Naive B cell (primary cell): Measurements from ENCODE around the gene SCAMP4. TPM values are rescaled to one million over a fixed set of nuclear protein-coding genes. Genes with fewer than 3 reads are reported as not detected.

ENCODE experiments used
- ATAC-seq, 2 donors: fragments of 150-1000 bp; cut with Tn5 transposase; 2 replicates each; pipeline ENCODE4 v1.10.0; 2021; ENCODE audit warnings: low read depth in 2 of 2, mild to moderate bottlenecking in 2 of 2, moderate library complexity in 2 of 2
- DNase-seq: peaks from one replicate; pipeline ENCODE4 v3.0.0; 2022
- H3K27ac Mint-ChIP-seq, 6 donors: one replicate each; pipeline ENCODE4 v1.8.0; 2020 to 2022; ENCODE audit warnings: mild to moderate bottlenecking in 6 of 6, mixed read lengths in 6 of 6, moderate library complexity in 5 of 6, inconsistent platforms in 2 of 6
- H3K27me3 Mint-ChIP-seq, 3 donors: one replicate each; pipeline ENCODE4 v1.8.0; 2021 to 2022; ENCODE audit warnings: mixed read lengths in 3 of 3, mild to moderate bottlenecking in 1 of 3
- H3K36me3 Mint-ChIP-seq, 2 donors: one replicate each; pipeline ENCODE4 v1.8.0; 2020 to 2022; ENCODE audit warnings: mixed read lengths in 2 of 2, inconsistent platforms in 1 of 2, mild to moderate bottlenecking in 1 of 2
- H3K4me1 Mint-ChIP-seq, 3 donors: one replicate each; pipeline ENCODE4 v1.8.0; 2020 to 2022; ENCODE audit warnings: mixed read lengths in 3 of 3, inconsistent platforms in 1 of 3, mild to moderate bottlenecking in 1 of 3, moderate library complexity in 1 of 3
- H3K4me3 Mint-ChIP-seq, 8 donors: one replicate each; pipeline ENCODE4 v1.8.0; 2020 to 2022; ENCODE audit warnings: mild to moderate bottlenecking in 8 of 8, mixed read lengths in 8 of 8, moderate library complexity in 8 of 8, inconsistent platforms in 2 of 8
- H3K9me3 Mint-ChIP-seq, 7 donors: one replicate each; pipeline ENCODE4 v1.8.0; 2020 to 2022; ENCODE audit warnings: mixed read lengths in 7 of 7, mild to moderate bottlenecking in 5 of 7, inconsistent platforms in 2 of 7, moderate library complexity in 1 of 7
- polyA plus RNA-seq, 6 donors: library from polyadenylated mRNA; unstranded; fragments of 300-500 nt; fragmentation: Illumina TruSeq; gene quantifications; one replicate each; pipeline ENCODE4 v1.2.3, GENCODE V29; 2021; ENCODE audit warnings: low read depth in 6 of 6

Gene SCAMP4
- polyA plus RNA-seq, 6 donors from 2014 or later = 18.9 to 35.1 (median 25.6) TPM

DNA sequence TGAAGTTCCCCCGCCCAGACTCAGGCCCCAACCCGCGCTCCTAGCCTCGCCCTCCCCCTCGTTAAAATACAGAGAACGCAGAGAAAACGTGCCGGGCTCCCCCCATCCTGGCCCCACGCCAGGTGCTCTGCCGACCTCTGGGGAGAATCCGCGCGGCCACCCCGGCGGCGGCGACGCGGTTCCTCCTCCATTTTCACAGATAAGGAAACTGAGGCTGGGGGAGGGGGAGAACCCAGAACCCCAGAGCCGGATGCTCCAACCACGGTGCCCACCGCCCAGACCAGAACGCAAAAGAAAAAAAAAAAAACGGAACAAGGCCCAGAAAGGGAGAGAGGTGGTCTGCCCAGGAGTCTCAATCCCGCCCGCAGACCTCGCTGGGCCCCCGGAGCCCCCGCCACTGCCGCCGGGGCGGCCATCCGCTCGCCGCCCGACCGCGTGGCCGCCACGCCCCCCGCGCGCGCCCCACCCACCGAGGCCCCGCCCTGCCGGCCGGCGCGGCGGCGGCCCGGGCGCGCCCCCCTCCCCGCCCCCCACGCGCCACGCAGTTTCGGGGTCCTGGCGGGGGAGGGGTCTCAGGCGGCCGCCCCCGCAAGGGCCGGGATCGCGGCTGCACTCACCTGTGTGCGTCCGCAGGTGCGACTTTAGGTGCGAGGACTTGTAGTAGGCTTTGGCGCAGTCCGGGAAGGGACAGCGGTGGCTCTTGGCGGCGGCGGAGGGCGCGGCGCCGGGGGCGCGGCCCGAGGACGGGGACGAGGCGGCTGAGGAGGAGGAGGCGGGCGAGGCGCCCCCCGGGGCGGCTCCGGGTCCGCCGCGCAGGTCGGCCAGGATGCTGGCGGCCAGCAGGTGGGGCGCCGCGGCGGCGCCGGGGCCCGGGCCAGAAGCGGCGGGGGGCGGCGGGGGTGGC is 42.5 kb upstream of the SCAMP4 start:
- Mint-ChIP-seq H3K4me1 (peaks cover 31 to 53% (median 40%) of the 10 kb centered on the region in 3 donors), H3K27ac (peak overlapping the region; percentile 72 to 98 (median 97)), H3K36me3 (no peaks in the 10 kb centered on the region), H3K9me3 (no peaks in the 10 kb centered on the region), H3K27me3 (no peaks in the 10 kb centered on the region), H3K4me3 (peak overlapping the region; percentile 92 to 98 (median 97))
- DNase-seq (peak; percentile 58), ATAC-seq (no peak)

- Mint-ChIP-seq H3K9me3 (no peaks in the 10 kb centered on the region), H3K27me3 (no peaks in the 10 kb centered on the region), H3K27ac (peak within 1 kb of the TSS; percentile 84 to 98 (median 97)), H3K36me3 (no peaks in the 10 kb centered on the region), H3K4me3 (peak within 1 kb of the TSS; percentile 92 to 98 (median 97)), H3K4me1 (peaks cover 25 to 51% (median 34%) of the 10 kb centered on the region in 3 donors)
- peak; percentile 0 for ATAC-seq
- DNase-seq = no peak
Observed at GRCh38 chr19:1863328-1863637, 41.9 kb upstream of the SCAMP4 start, which contains the start of gene KLF16. Gene KLF16 (minus strand): TSS chr19:1863579. CDS start chr19:1863497, 82 bp downstream.

DNA sequence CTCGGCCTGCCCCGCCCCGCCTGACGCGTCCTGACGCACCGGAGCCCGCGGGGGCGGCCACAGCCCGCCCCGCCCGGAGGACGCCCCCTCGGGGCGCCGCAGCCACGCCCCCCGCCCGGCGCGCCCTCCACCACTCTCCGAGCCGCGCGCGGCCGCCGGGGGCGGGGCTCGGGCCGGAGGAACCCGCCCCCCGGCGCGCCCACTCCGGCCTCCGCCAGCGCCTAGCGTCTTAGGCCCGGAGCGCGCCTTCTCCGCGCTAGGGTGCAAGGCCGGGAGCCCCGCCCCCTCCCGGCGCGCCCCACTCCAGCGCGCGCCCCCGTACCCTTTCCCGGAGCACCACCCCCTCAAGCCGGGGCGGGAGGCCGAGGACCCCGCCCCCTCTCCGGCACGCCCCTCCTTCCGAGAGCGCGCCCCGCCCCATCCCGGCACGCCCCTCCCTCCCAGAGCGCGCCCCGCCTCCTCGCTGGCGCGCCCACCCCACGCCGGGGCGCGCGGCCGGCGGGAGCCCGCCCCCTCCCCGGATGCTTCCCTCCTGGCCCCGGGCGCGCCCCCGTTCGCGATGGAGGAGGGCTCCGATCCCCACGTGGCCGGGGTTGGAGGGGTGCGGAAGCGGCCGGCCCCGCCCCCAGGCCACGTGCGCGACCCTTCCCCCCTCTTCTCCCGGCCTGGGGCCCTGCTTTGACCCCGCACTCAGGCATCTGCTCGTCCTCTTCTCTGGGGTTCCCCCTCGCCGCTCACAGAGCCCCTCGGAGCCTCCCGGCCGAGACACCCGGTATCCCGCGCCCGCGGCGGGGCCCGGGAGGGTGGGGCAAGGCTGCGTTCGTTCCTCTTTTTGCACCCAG is 41.3 kb upstream of the SCAMP4 start:
- DNase-seq = peak; percentile 94
- Mint-ChIP-seq H3K4me1 (peaks cover 19 to 45% (median 28%) of the 10 kb centered on the region in 3 donors), H3K27me3 (no peaks in the 10 kb centered on the region), H3K36me3 (no peaks in the 10 kb centered on the region), H3K4me3 (peak overlapping the region; percentile 77 to 92 (median 83)), H3K9me3 (no peaks in the 10 kb centered on the region), H3K27ac (peak overlapping the region; percentile 80 to 97 (median 92))
- ATAC-seq = peak; percentile 60 to 64

DNA sequence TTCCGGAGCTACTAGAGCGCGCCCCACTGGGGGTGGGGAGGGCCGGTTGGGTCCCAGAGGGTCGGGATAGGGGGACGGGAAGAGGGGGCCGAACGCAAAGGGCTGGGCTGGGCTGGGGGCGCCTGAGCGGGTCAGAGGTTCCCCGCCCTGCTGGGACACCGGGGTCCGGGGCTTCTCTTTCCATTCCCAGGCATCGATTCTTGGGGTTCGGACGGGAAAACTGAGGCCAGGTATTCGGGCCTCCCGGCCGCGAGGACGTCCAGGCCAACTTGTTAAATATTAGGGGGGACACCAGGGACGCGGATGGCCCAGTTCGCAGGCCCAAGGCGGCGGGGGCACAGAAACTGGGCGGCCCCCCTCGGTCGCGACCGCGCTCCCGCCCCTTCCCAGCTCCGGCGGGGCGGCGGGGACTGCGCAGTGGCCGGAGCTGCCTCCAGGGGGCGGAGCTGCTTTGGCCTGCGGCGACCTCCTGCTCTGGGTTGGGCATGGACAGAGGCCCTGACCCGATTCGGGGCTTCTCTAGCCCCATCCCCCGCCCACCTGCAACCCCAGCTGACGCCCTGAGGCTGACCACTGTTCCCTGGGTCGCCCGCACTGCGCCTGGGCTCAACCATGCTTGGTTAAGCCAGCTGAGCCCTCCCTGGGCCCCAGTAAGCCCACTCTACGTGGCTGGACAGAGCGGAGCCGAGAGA is 40.6 kb upstream of the SCAMP4 start:
- Mint-ChIP-seq H3K27me3 (no peaks in the 10 kb centered on the region), H3K36me3 (no peaks in the 10 kb centered on the region), H3K4me3 (peak overlapping the region; percentile 77 to 92 (median 83)), H3K27ac (peak overlapping the region; percentile 80 to 97 (median 92)), H3K9me3 (no peaks in the 10 kb centered on the region), H3K4me1 (peaks cover 13 to 39% (median 21%) of the 10 kb centered on the region in 3 donors)
- DNase-seq (peak; percentile 70), ATAC-seq (peak; percentile 24 to 27)

DNA sequence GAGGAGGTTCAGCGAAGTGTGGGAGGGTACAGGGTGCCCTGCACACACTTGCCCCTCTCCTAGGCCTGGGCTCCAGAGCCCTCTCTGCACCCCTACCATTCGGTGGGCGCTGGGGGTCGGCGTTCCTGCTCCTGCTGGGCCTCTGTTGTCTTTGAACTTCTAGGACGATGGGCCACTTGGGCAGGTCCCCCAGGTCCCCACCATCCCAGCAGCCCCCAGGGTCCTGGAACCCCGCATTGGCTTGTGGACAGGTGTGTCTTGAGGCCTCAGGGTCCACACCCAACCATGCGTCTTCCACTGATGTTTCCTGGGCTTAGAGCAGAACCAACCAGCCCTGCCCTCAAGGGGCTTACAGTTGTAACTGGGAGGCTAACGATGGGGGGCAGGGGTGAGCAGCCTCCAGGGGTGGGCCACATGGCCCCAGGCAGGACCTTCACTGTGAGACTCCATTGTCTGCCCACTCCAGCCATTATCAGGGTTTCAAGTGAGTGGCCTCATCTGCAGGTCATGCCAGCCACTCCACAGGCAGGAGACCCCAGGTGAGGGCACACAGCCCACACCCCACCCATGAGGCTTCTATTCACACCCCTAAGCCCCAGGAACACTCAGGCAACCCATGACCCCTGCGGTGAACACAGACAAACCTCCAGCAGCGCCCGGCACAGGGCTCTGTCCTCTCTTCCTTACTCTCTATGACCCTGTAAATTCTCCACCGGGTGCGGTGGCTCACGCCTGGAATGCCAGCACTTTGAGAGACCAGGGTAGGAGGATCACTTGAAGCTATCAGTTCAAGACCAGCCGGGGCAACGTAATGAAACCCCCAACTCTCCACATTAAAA is 39.8 kb upstream of the SCAMP4 start:
- ATAC-seq (no peak), DNase-seq (no peak)
- Mint-ChIP-seq H3K9me3 (no peaks in the 10 kb centered on the region), H3K36me3 (no peaks in the 10 kb centered on the region), H3K4me1 (peaks cover 13 to 38% (median 22%) of the 10 kb centered on the region in 3 donors), H3K27ac (peak overlapping the region in 5 of 6 donors; percentile 68 to 91 (median 85)), H3K27me3 (no peaks in the 10 kb centered on the region), H3K4me3 (peak overlapping the region; percentile 9 to 88 (median 82))

- Mint-ChIP-seq H3K36me3 (no peaks in the 10 kb centered on the region), H3K4me3 (peak overlapping the region in 3 of 8 donors; percentile 6 to 66 (median 21)), H3K27me3 (no peaks in the 10 kb centered on the region), H3K4me1 (peaks cover 5 to 25% (median 15%) of the 10 kb centered on the region in 3 donors), H3K27ac (peak overlapping the region in 3 of 6 donors; percentile 36 to 79 (median 38)), H3K9me3 (no peaks in the 10 kb centered on the region)
- no peak for ATAC-seq
- no peak for DNase-seq
Observed at GRCh38 chr19:1866693-1867348, 38.4 kb upstream of the SCAMP4 start.

DNA sequence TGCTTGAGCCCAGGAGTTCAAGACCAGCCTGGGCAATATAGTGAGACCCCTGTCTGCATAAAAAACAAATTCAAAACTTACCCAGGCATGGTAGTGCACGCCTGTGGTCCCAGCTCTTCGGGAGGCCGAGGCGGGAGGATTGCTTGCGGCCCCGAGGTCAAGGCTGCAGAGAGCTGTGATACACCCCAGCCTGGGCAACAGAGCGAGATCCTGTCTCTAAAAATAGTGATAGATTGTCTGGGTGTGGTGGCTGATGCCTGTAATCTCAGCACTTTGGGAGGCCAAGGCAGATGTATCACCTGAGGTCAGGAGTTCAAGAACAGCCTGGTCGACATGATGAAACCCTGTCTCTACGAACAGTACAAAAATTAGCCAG is 37.9 kb upstream of the SCAMP4 start:
- peaks cover 2 to 21% (median 10%) of the 10 kb centered on the region in 3 donors for H3K4me1 Mint-ChIP-seq
- peak overlapping the region in 3 of 6 donors; percentile 36 to 75 (median 47) for H3K27ac Mint-ChIP-seq
- DNase-seq (no peak), ATAC-seq (no peak)
- no peaks in the 10 kb centered on the region for H3K9me3 Mint-ChIP-seq
- H3K36me3 Mint-ChIP-seq = no peaks in the 10 kb centered on the region
- no peaks in the 10 kb centered on the region for H3K27me3 Mint-ChIP-seq
- peak overlapping the region in 1 of 8 donors; percentile 66 for H3K4me3 Mint-ChIP-seq

GRCh38 chr19:1868971-1869370 is 36.2 kb upstream of the SCAMP4 start:
- peak overlapping the region in 1 of 6 donors; percentile 59 for H3K27ac Mint-ChIP-seq
- no peaks in the 10 kb centered on the region for H3K9me3 Mint-ChIP-seq
- DNase-seq (no peak), ATAC-seq (no peak)
- H3K4me1 Mint-ChIP-seq = peaks cover 2 to 21% (median 9%) of the 10 kb centered on the region in 3 donors
- H3K36me3 Mint-ChIP-seq = no peaks in the 10 kb centered on the region
- H3K4me3 Mint-ChIP-seq = peak overlapping the region in 1 of 8 donors; percentile 15
- H3K27me3 Mint-ChIP-seq = no peaks in the 10 kb centered on the region

DNA sequence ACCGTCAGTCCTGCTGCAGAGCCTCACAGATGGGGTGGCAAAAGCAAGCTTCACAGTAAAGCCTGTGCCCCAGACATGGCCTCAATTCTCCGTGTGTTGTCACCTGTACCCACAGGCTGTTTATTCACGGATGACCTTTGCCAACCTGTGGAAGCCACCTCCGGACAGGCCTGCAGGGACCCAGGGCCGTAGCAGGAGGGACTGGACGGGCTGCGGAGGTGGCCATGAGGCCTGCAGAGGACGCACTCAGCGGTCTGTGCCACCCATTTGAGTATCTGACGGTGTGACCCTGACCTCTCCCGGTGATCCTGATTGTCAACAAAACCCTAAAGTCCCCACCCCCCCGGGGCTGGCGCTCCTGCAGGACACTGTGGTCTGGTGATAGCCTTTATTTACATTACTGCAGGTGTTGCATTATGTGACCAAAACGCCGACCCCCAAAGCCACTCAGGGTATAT is 34.0 kb upstream of the SCAMP4 start:
- peaks cover 11 to 32% (median 26%) of the 10 kb centered on the region in 3 donors for H3K4me1 Mint-ChIP-seq
- H3K27me3 Mint-ChIP-seq = no peaks in the 10 kb centered on the region
- no peaks in the 10 kb centered on the region for H3K36me3 Mint-ChIP-seq
- DNase-seq (no peak), ATAC-seq (no peak)
- no peak overlapping the region for H3K4me3 Mint-ChIP-seq
- no peaks in the 10 kb centered on the region for H3K9me3 Mint-ChIP-seq
- H3K27ac Mint-ChIP-seq = no peak overlapping the region

DNA sequence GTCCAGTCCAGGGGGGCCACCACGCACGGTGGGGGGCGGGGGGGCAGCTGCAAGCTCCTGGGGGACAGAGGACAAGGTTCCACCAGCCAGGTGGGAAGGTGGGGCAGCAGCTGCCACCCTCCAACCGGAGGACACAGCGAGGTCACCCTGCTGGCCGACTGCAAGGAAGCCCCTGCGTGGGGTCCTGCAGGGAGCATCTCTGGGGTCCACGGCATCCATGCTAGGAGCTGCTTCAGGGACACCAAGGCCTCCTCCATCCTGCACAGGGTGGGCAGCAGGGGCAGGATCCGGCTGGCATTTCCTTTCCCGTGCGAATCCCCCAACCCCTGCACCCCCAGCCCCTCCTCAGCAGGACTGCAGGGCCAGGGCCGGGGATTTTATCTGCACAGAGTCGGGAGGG is 33.6 kb upstream of the SCAMP4 start:
- H3K9me3 Mint-ChIP-seq = no peaks in the 10 kb centered on the region
- H3K4me1 Mint-ChIP-seq = peaks cover 11 to 34% (median 31%) of the 10 kb centered on the region in 3 donors
- no peak overlapping the region for H3K4me3 Mint-ChIP-seq
- no peaks in the 10 kb centered on the region for H3K27me3 Mint-ChIP-seq
- no peak for DNase-seq
- no peak for ATAC-seq
- H3K27ac Mint-ChIP-seq = no peak overlapping the region
- no peaks in the 10 kb centered on the region for H3K36me3 Mint-ChIP-seq

DNA sequence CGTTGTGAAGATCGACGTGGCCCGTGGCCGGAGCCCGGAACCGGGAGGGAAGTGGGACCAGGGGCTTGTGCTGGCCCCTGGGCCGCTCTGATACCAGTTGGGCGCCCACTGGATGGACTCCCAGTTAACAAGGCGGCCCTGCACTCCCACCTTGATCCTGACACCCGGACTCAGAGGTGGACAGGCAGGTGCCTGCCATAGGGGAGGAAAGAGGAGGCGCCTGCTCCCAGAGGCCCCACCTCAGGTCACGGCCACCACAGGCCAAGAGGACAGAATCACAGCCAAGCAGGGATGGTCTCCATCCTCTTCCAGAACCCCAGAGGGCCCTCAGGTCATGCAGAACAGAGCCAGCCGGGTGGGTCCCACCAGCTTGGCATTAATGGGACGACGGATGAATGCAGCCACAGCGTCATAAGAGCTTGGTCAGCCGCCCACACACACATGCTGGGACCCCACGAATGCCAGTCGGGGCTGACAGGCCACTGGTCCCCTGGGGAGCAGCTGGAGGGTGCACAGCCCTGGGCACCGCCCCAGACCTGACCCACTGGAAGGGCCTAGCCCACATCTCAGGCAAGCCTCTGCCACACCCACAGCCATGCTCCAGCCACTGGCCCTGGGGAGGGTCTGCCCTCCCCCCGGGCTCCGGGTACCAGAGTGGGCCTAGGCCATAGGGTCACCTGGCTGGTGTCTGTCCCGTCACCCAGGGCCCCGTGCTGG is 32.2 kb upstream of the SCAMP4 start:
- Mint-ChIP-seq H3K27me3 (no peaks in the 10 kb centered on the region), H3K9me3 (no peaks in the 10 kb centered on the region), H3K36me3 (no peaks in the 10 kb centered on the region), H3K4me3 (peak overlapping the region in 4 of 8 donors; percentile 15 to 85 (median 30)), H3K27ac (no peak overlapping the region), H3K4me1 (peaks cover 11 to 32% (median 25%) of the 10 kb centered on the region in 3 donors)
- ATAC-seq (no peak), DNase-seq (no peak)
